ENCODE measurements around the gene ATP11A.

The ATP11A gene

DNA sequence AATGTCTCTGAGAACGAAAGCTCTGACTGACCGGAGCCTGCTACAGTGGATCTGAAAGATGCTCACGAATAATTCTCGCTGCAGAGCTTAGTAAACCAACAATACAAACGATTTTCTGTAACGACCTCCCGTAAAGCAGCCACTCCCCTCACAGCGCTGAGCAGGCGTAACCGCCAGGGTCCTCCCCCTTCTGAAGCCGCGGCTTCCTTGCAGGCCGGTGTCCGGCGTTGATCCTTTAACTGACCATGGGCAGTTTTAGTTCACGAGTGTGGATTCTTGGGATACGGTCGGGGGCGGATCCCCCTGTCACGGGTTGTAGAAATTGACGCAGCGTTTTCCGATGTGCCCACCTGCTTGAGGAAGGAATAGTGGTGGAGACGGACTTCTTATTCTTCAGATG, 75.9 kb downstream of the ATP11A start:
- Histone ChIP-seq H3K4me3 (IDR thresholded peaks at IDR 0.05; ENCODE audit: insufficient read depth, low read depth, low read length) (no peak overlapping the region), H3K4me1 (ENCODE audit: low read depth, poor library complexity, severe bottlenecking) (no peaks in the 10 kb centered on the region), H2AFZ (ENCODE audit: low read depth) (no peak overlapping the region), H3K9ac (no peak overlapping the region), H3K4me2 (no peak overlapping the region), H3K79me2 (ENCODE audit: insufficient read depth, low read depth) (no peaks in the 10 kb centered on the region), H3K36me3 (ENCODE audit: insufficient read depth) (no peaks in the 10 kb centered on the region), H3K27ac (no peak overlapping the region), H4K20me1 (ENCODE audit: insufficient read depth) (no peaks in the 10 kb centered on the region), H3K27me3 (ENCODE audit: insufficient read depth, low read depth) (no peaks in the 10 kb centered on the region)
- TF ChIP-seq CTCF (conservative IDR thresholded peaks at IDR 0.05; ENCODE audit: low read depth, low read length): no peak

DNA sequence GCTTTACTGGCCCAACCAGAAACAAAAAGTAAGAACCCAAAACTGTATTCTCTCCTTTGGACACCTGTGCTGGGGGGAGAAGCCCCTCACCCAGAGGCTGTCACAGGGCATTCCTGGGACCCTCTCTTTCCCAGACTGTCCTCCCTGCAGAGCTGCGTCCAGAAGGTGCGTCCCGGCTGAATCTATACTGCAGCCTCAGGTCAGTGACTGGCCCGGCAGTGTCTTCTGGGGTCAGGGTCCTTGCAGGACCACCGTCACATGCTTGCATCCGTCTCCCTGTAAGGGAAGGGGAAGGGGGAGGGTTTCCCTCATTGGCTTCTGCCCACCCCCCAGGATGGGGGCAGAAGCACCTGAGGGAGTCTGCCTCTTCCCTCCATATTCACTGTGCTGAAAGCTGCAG, 76.5 kb downstream of the ATP11A start:
- no peak overlapping the region for H2AFZ ChIP-seq (ENCODE audit: low read depth)

GRCh38 chr13:112767506-112768471, 78.0 kb downstream of the ATP11A start:
- Histone ChIP-seq H3K4me2 (no peak overlapping the region), H4K20me1 (ENCODE audit: insufficient read depth) (no peaks in the 10 kb centered on the region)

More for the DNA sequence above, 76.5 kb downstream of the ATP11A start:
- H4K20me1 ChIP-seq (ENCODE audit: insufficient read depth): no peaks in the 10 kb centered on the region
- H3K4me1 ChIP-seq (ENCODE audit: low read depth, poor library complexity, severe bottlenecking): no peaks in the 10 kb centered on the region
- no peak for TF ChIP-seq CTCF (conservative IDR thresholded peaks at IDR 0.05; ENCODE audit: low read depth, low read length)
- no peaks in the 10 kb centered on the region for H3K79me2 ChIP-seq (ENCODE audit: insufficient read depth, low read depth)
- no peak overlapping the region for H3K4me2 ChIP-seq
- no peak overlapping the region for H3K4me3 ChIP-seq (IDR thresholded peaks at IDR 0.05; ENCODE audit: insufficient read depth, low read depth, low read length)
- H3K9ac ChIP-seq: no peak overlapping the region
- H3K27ac ChIP-seq: no peak overlapping the region
- no peaks in the 10 kb centered on the region for H3K36me3 ChIP-seq (ENCODE audit: insufficient read depth)
- no peaks in the 10 kb centered on the region for H3K27me3 ChIP-seq (ENCODE audit: insufficient read depth, low read depth)

GRCh38 chr13:112768795-112769481, 79.1 kb downstream of the ATP11A start:
- H3K27me3 ChIP-seq (ENCODE audit: insufficient read depth, low read depth): no peaks in the 10 kb centered on the region
- no peaks in the 10 kb centered on the region for H3K79me2 ChIP-seq (ENCODE audit: insufficient read depth, low read depth)
- TF ChIP-seq CTCF (conservative IDR thresholded peaks at IDR 0.05; ENCODE audit: low read depth, low read length): no peak
- H3K4me3 ChIP-seq (IDR thresholded peaks at IDR 0.05; ENCODE audit: insufficient read depth, low read depth, low read length): no peak overlapping the region
- H3K27ac ChIP-seq: no peak overlapping the region
- no peaks in the 10 kb centered on the region for H3K4me1 ChIP-seq (ENCODE audit: low read depth, poor library complexity, severe bottlenecking)
- no peaks in the 10 kb centered on the region for H3K36me3 ChIP-seq (ENCODE audit: insufficient read depth)
- no peak overlapping the region for H3K4me2 ChIP-seq
- no peak overlapping the region for H2AFZ ChIP-seq (ENCODE audit: low read depth)
- H3K9ac ChIP-seq: no peak overlapping the region
- no peaks in the 10 kb centered on the region for H4K20me1 ChIP-seq (ENCODE audit: insufficient read depth)

More at GRCh38 chr13:112767506-112768471, 78.0 kb downstream of the ATP11A start:
- H3K27me3 ChIP-seq (ENCODE audit: insufficient read depth, low read depth): no peaks in the 10 kb centered on the region
- no peak overlapping the region for H3K4me3 ChIP-seq (IDR thresholded peaks at IDR 0.05; ENCODE audit: insufficient read depth, low read depth, low read length)
- no peak for TF ChIP-seq CTCF (conservative IDR thresholded peaks at IDR 0.05; ENCODE audit: low read depth, low read length)
- H3K36me3 ChIP-seq (ENCODE audit: insufficient read depth): no peaks in the 10 kb centered on the region
- no peak overlapping the region for H3K27ac ChIP-seq
- H3K9ac ChIP-seq: no peak overlapping the region
- no peak overlapping the region for H2AFZ ChIP-seq (ENCODE audit: low read depth)
- no peaks in the 10 kb centered on the region for H3K79me2 ChIP-seq (ENCODE audit: insufficient read depth, low read depth)
- H3K4me1 ChIP-seq (ENCODE audit: low read depth, poor library complexity, severe bottlenecking): no peaks in the 10 kb centered on the region
